Endodermal cell (in vitro differentiated cells): ENCODE results near the gene SYNDIG1. TPM values are rescaled to one million over a fixed set of nuclear protein-coding genes. Genes with fewer than 3 reads are reported as not detected.

ENCODE experiments used
- DNase-seq: peaks from one replicate; pipeline ENCODE4 v3.0.0-alpha.2; 2017
- H3K27ac ChIP-seq: 2 replicates; pipeline ENCODE4 v1.5.1; 2013; ENCODE audit warnings: mild to moderate bottlenecking, low read depth, low read length, moderate library complexity
- H3K27me3 ChIP-seq: 2 replicates; pipeline ENCODE4 v1.6.1; 2013; ENCODE audit warnings: mild to moderate bottlenecking, low read length, moderate library complexity; ENCODE audit not compliant: insufficient read depth, control insufficient read depth, poor library complexity, severe bottlenecking
- H3K36me3 ChIP-seq: 2 replicates; pipeline ENCODE4 v1.7.0; 2013; ENCODE audit warnings: mild to moderate bottlenecking, low read length, moderate library complexity; ENCODE audit not compliant: control insufficient read depth, insufficient read depth
- H3K4me1 ChIP-seq: one replicate; pipeline ENCODE4 v1.7.0; 2013; ENCODE audit warnings: low read length; ENCODE audit not compliant: control insufficient read depth, insufficient read depth
- H3K4me3 ChIP-seq: 2 replicates; pipeline ENCODE4 v1.5.1; 2013; ENCODE audit warnings: mild to moderate bottlenecking, low read length, moderate library complexity
- H3K9ac ChIP-seq: 2 replicates; pipeline ENCODE4 v1.6.1; 2013; ENCODE audit warnings: mild to moderate bottlenecking, low read length, moderate library complexity; ENCODE audit not compliant: poor library complexity, severe bottlenecking; ENCODE audit errors: extremely low read depth
- H3K9me3 ChIP-seq: 2 replicates; pipeline ENCODE4 v1.6.1; 2013; ENCODE audit warnings: mild to moderate bottlenecking, low read length, moderate library complexity; ENCODE audit not compliant: control insufficient read depth
- H3K27ac Mint-ChIP-seq: 2 replicates; pipeline ENCODE4 v1.8.0; 2020; ENCODE audit warnings: mixed read lengths
- H3K27me3 Mint-ChIP-seq: 2 replicates; pipeline ENCODE4 v1.8.0; 2021; ENCODE audit warnings: mild to moderate bottlenecking, mixed read lengths; ENCODE audit not compliant: insufficient read depth
- H3K36me3 Mint-ChIP-seq: 2 replicates; pipeline ENCODE4 v1.8.0; 2020; ENCODE audit warnings: low read depth, mixed read lengths
- H3K4me1 Mint-ChIP-seq: 2 replicates; pipeline ENCODE4 v1.8.0; 2020; ENCODE audit warnings: mixed read lengths
- H3K4me3 Mint-ChIP-seq: 2 replicates; pipeline ENCODE4 v1.8.0; 2020; ENCODE audit warnings: mild to moderate bottlenecking, moderate library complexity, mixed read lengths
- H3K9me3 Mint-ChIP-seq: 2 replicates; pipeline ENCODE4 v1.8.0; 2020; ENCODE audit warnings: mild to moderate bottlenecking, mixed read lengths
- WGBS, 2 experiments: methylation state at CpG; one replicate each; pipeline versions ENCODE4 v1.1.5 to v1.1.7; 2013; ENCODE audit warnings: missing lambda C conversion rate in 2 of 2, mixed read lengths in 1 of 2; ENCODE audit not compliant: insufficient coverage in 1 of 2, insufficient read length in 1 of 2; 5-methylcytosine and 5-hydroxymethylcytosine counted together
- total RNA-seq, 2 donors: library from RNA; stranded (reverse); fragmentation: NEBNext Ultra II Directional in 1 of 2; extraction: Animal tissue kit (Norgen Biotek cat#: 25700) in 1 of 2; gene quantifications; 2 replicates in 1 of 2; 3 replicates in 1 of 2; pipeline ENCODE4 v1.2.1, GENCODE V29; 2021
- TF ChIP-seq, protein P1 (sequence below): fragments of 200-600 bp; sonication (generic); conservative IDR thresholded peaks from 2 replicates; pipeline ENCODE4 v1.5.0; 2021; ENCODE audit warnings: antibody characterized with exemption, mild to moderate bottlenecking

SYNDIG1 gene
- total RNA-seq, 2 donors from 2014 or later: 5.5 to 6.8 TPM

DNA sequence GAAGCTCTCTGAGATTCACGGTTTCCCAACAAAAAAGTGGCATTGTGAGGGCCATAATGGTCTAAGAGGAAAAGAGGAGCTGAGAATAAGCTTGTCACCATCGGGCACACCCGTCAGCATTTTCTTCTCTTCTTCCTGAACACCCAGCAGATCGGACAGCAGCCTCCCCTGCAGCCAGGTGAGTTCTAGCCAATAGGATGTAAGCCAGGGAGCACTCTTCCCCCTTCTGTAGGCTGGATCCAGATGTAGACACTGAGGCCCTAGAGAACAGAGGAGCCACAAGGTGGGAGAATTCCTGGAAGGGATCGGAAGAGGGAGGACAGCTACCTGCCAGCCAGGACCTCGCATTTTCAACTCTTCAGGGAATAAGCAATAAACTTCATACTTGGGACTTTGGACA lies 228.0 kb downstream of the SYNDIG1 start:
- DNase-seq: peak; percentile 12
- Histone ChIP-seq H3K27me3 (no peaks in the 10 kb centered on the region), H3K4me1 (no peaks in the 10 kb centered on the region), H3K9me3 (no peaks in the 10 kb centered on the region), H3K9ac (no peak overlapping the region), H3K27ac (no peak overlapping the region), H3K4me3 (no peak overlapping the region), H3K36me3 (no peaks in the 10 kb centered on the region)
- H3K36me3 Mint-ChIP-seq: no peaks in the 10 kb centered on the region
- TF ChIP-seq, protein P1, sequence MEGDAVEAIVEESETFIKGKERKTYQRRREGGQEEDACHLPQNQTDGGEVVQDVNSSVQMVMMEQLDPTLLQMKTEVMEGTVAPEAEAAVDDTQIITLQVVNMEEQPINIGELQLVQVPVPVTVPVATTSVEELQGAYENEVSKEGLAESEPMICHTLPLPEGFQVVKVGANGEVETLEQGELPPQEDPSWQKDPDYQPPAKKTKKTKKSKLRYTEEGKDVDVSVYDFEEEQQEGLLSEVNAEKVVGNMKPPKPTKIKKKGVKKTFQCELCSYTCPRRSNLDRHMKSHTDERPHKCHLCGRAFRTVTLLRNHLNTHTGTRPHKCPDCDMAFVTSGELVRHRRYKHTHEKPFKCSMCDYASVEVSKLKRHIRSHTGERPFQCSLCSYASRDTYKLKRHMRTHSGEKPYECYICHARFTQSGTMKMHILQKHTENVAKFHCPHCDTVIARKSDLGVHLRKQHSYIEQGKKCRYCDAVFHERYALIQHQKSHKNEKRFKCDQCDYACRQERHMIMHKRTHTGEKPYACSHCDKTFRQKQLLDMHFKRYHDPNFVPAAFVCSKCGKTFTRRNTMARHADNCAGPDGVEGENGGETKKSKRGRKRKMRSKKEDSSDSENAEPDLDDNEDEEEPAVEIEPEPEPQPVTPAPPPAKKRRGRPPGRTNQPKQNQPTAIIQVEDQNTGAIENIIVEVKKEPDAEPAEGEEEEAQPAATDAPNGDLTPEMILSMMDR: no peak
- no peak overlapping the region for H3K27ac Mint-ChIP-seq
- H3K27me3 Mint-ChIP-seq: peaks cover 11% of the 10 kb centered on the region
- H3K4me3 Mint-ChIP-seq: no peak overlapping the region
- H3K4me1 Mint-ChIP-seq: no peaks in the 10 kb centered on the region
- WGBS, 2 experiments: 77 to 95% methylated on average over 3 to 6 of the region's 6 CpGs
- no peaks in the 10 kb centered on the region for H3K9me3 Mint-ChIP-seq

DNA sequence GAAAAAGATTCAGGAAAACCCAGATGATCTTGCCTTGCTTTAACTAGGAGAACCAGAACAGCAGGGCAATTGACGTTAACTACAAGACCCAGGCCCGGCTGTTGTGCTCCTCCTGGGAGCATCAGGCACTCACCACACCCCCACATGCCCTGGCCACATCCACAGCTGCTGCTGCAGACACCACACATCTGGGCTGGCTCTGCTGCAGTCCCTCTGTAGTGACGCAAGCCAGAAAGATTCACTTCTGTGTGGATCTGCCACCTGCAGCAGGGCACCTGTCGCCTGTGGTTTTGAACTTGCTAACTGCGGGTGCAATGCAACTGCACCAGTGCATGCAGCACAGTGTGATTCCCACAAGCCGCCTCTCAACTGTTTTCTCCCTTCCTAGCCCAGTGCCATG lies 228.8 kb downstream of the SYNDIG1 start:
- H3K27me3 Mint-ChIP-seq: peaks cover 9% of the 10 kb centered on the region
- H3K9ac ChIP-seq: no peak overlapping the region
- H3K36me3 Mint-ChIP-seq: no peaks in the 10 kb centered on the region
- no peak overlapping the region for H3K27ac Mint-ChIP-seq
- no peaks in the 10 kb centered on the region for H3K36me3 ChIP-seq
- no peak overlapping the region for H3K4me3 ChIP-seq
- no peak overlapping the region for H3K27ac ChIP-seq
- no peaks in the 10 kb centered on the region for H3K27me3 ChIP-seq
- TF ChIP-seq, protein P1: no peak
- DNase-seq: peak; percentile 33
- H3K9me3 Mint-ChIP-seq: no peaks in the 10 kb centered on the region
- no peak overlapping the region for H3K4me3 Mint-ChIP-seq
- no peaks in the 10 kb centered on the region for H3K4me1 Mint-ChIP-seq
- H3K9me3 ChIP-seq: no peaks in the 10 kb centered on the region
- 89 to 94% methylated on average over 5 to 6 of the region's 6 CpGs for WGBS, 2 experiments
- H3K4me1 ChIP-seq: no peaks in the 10 kb centered on the region

DNA sequence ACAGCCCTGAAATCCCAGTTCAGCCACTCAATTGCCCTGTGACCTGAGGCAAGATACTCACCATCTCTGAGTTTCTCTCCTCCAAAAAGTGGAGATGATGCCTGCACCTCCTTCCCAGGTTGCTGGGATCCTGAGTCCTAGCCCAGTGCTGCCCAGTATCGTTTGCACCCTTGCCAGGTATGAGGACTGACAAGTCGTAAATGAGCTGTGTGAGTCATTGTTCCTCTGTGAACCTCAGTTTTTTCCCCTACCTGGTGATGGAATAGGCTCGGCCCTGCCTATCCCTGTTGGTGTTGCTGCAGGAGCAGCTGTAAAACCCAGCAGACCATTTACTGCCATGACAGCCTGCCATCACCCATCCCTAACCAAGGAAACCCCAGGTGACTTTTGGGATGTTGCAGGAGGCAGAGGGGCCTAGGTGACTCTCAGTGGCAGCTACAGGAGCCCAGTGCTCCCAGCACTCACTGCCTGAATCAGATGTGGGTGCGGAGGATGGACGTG lies 229.3 kb downstream of the SYNDIG1 start:
- TF ChIP-seq, protein P1: no peak
- Histone ChIP-seq H3K27me3 (no peaks in the 10 kb centered on the region), H3K9me3 (no peaks in the 10 kb centered on the region), H3K36me3 (no peaks in the 10 kb centered on the region), H3K4me1 (no peaks in the 10 kb centered on the region), H3K9ac (no peak overlapping the region), H3K27ac (no peak overlapping the region), H3K4me3 (no peak overlapping the region)
- Mint-ChIP-seq H3K27me3 (peaks cover 8% of the 10 kb centered on the region), H3K9me3 (no peaks in the 10 kb centered on the region), H3K4me3 (no peak overlapping the region), H3K27ac (no peak overlapping the region), H3K36me3 (no peaks in the 10 kb centered on the region), H3K4me1 (no peaks in the 10 kb centered on the region)
- peak; percentile 27 for DNase-seq
- 94% methylated on average over 2 to 5 of the region's 5 CpGs for WGBS, 2 experiments
